Activated T-helper 1 cell treated with anti-CD3 and anti-CD28 coated beads, Interleukin-12 subunit alpha, Interleukin-12 subunit beta, Interleukin-2, Interleukin-4 antibody, amounts not matched to agents 30 ng/mL and 10 ng/mL and 1 ng/mL, durations not matched to agents 14 hours and 24 hours and 36 hours (primary cell): ENCODE data around the gene LATS2. TPM values are rescaled to one million over a fixed set of nuclear protein-coding genes. Genes with fewer than 3 reads are reported as not detected.

ENCODE experiments used
- DNase-seq: peaks from one replicate; pipeline ENCODE4 v3.0.0; 2021; ENCODE audit warnings: low spot score
- H3K27ac Mint-ChIP-seq: one replicate; pipeline ENCODE4 v1.8.0; 2021; ENCODE audit warnings: mild to moderate bottlenecking, mixed read lengths
- H3K27me3 Mint-ChIP-seq: one replicate; pipeline ENCODE4 v1.8.0; 2022; ENCODE audit warnings: mild to moderate bottlenecking, moderate library complexity, mixed read lengths; ENCODE audit not compliant: insufficient read depth
- H3K36me3 Mint-ChIP-seq: one replicate; pipeline ENCODE4 v1.8.0; 2021; ENCODE audit warnings: low read depth, mixed read lengths
- H3K4me1 Mint-ChIP-seq: one replicate; pipeline ENCODE4 v1.8.0; 2021; ENCODE audit warnings: low read depth, mixed read lengths
- H3K4me3 Mint-ChIP-seq: one replicate; pipeline ENCODE4 v1.8.0; 2021; ENCODE audit warnings: mild to moderate bottlenecking, moderate library complexity, mixed read lengths
- H3K9me3 Mint-ChIP-seq: one replicate; pipeline ENCODE4 v1.8.0; 2021; ENCODE audit warnings: mixed read lengths
- intact Hi-C: fragments of 100-400 bp; cut with micrococcal nuclease; formaldehyde crosslinking; loops from one replicate; pipeline ENCODE4 v1.15.1; 2024
- total RNA-seq: library from RNA; stranded (reverse); gene quantifications from 2 replicates; pipeline ENCODE4 v1.2.3, GENCODE V29; 2022

The LATS2 gene
- total RNA-seq, 1 donor from 2014 or later: 2.5 TPM

DNA sequence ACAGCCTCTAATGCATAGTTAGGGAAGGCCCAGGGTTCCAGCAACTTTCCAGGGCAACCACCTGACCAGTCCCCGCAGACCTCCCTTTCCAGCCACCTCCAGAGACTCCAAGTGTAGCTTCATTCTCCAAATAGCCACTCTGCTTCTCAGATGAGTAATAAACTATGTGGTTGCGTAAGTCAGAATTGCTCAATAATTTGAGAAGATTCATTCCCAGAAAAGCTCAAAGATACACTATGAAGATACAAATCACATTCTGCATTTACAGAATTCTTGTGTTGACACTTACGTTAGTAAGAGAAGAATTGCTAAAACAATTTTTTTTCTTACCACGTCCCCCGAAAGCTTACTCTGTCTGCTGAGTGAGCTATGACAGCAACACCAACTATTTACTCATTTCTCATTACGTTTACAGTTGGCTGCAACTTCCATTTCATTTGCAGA is 8.2 kb upstream of the LATS2 start:
- intact Hi-C loops: loop anchor here (10.0 kb wide), 1 partner anchor 125 kb away; no protein-coding TSS in a partner anchor
- no peaks in the 10 kb centered on the region for H3K9me3 Mint-ChIP-seq

DNA sequence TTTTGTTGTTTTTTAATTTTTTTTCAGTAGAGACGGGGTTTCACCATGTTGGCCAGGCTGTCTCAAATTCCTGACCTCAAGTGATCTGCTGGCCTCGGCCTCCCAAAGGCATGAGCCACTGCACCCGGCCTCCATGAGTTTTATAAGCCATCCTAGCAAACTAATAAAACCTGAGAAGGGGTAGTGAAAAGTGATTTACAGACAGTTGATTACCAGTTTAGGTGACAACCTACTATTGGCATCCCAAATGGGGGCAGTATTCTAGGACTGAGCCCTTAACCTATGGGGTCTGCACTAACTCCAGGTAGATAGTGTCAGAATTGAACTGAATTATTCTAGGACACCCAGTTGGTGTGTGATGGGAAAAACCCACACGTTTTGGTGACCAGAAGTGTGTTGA is 6.5 kb upstream of the LATS2 start:
- Mint-ChIP-seq H3K9me3 (no peaks in the 10 kb centered on the region), H3K4me1 (no peaks in the 10 kb centered on the region), H3K36me3 (no peaks in the 10 kb centered on the region), H3K27me3 (peaks cover 13% of the 10 kb centered on the region), H3K4me3 (no peak overlapping the region), H3K27ac (no peak overlapping the region)
- DNase-seq: no peak
- intact Hi-C loops: no loop called here

More for the DNA sequence above, 8.2 kb upstream of the LATS2 start:
- Mint-ChIP-seq H3K27me3 (peaks cover 3% of the 10 kb centered on the region), H3K36me3 (no peaks in the 10 kb centered on the region), H3K4me1 (peaks cover 6% of the 10 kb centered on the region), H3K4me3 (no peak overlapping the region), H3K27ac (no peak overlapping the region)
- no peak for DNase-seq

DNA sequence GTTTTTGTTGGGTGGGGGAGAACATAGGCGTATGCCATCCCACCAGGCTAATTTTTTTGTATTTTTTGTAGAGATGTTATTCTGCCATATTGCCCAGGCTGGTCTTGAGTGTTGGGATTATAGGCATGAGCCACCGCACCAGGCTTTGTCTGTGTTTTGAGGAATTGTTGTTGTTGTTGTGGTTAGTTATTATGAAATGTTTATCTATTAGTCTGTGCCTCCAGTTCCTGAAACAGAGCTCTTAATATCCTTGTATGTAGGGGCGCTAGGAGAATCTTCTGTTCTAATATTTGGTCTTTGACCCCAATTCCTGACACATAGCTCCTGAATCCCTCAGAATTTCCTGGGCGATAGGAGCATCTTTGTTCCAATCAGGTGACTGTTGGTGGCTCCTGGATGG is 5.6 kb upstream of the LATS2 start:
- no peaks in the 10 kb centered on the region for H3K9me3 Mint-ChIP-seq
- intact Hi-C loops: no loop called here
- no peaks in the 10 kb centered on the region for H3K4me1 Mint-ChIP-seq
- no peak for DNase-seq
- H3K27me3 Mint-ChIP-seq: peaks cover 21% of the 10 kb centered on the region
- H3K27ac Mint-ChIP-seq: no peak overlapping the region
- no peak overlapping the region for H3K4me3 Mint-ChIP-seq
- no peaks in the 10 kb centered on the region for H3K36me3 Mint-ChIP-seq

DNA sequence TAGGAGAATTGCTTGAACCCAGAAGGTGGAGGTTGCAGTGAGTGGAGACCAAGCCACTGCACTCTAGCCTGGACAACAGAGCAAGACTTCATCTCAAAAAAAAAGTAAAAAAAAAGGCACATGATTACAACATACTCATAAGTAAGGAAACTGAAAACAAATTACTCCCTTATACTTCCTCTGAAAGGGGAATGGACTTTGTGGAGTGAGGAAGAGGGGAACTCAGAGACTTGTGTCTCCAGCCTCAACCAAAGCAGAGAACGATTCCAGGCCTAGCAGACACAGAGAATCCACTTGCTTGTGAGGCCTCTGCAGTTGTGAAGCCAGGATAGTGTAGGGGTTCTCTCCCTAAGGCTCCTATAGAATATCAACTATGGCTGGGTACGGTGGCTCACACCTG is 4.3 kb upstream of the LATS2 start:
- Mint-ChIP-seq H3K9me3 (no peaks in the 10 kb centered on the region), H3K4me1 (no peaks in the 10 kb centered on the region), H3K27me3 (peaks cover 25% of the 10 kb centered on the region), H3K4me3 (no peak overlapping the region), H3K27ac (no peak overlapping the region), H3K36me3 (no peaks in the 10 kb centered on the region)
- intact Hi-C loops: no loop called here
- DNase-seq: no peak

DNA sequence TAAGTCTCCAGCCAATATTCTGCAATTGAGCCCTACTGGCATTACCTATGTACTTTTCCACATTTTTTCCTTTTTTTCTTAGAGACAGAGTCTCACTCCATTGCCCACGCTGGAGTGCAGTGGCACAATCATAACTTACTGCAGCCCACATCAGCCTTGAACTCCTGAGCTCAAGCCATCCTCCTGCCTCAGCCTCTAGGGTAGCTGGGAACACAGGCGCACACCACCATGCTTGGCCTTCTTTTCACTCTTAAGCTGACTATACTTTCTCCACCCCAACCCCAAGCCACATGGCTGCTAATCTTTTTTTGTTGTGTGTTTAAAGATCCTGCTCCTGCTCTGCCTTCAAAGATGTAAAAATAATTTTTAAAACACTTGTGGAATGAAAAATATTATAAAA is 1.6 kb upstream of the LATS2 start:
- H3K9me3 Mint-ChIP-seq: no peaks in the 10 kb centered on the region
- no peak overlapping the region for H3K4me3 Mint-ChIP-seq
- no peak overlapping the region for H3K27ac Mint-ChIP-seq
- H3K4me1 Mint-ChIP-seq: no peaks in the 10 kb centered on the region
- no peak for DNase-seq
- intact Hi-C loops: no loop called here
- no peaks in the 10 kb centered on the region for H3K36me3 Mint-ChIP-seq
- peaks cover 44% of the 10 kb centered on the region for H3K27me3 Mint-ChIP-seq

DNA sequence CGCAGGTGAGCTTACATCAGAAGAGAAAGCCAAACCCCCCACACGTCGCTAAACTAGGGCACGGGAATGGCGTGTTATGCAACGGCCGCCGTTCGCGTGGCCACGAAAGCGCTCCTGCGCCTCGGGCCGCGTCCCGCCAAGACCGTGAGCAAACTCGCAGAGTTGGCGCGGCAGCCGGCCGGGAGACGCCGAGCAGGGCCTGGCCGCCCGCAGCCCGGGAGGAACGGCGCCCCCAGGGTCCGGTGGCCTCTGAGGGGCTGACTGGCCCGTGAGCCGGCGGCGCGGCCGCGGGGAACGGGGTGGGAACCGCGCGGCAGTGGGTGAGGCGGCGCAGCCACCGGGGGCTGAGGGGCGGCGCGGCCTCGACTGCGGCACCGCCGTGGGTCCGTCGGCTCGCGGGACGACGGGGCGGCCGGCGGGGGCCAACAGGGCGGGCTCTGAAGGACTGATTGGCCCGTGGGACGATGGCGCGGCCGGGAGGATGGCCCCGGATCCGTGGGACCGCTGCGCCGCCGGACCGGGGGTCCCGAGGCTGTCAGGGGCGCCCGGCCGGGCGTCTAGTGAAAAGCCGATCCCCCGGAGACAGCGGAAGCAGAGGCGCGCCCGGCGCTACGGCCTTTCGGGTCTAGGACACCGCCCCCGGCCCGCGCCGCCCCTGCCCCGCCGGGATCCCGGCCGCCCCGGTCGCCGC is 903 bp downstream of the LATS2 start:
- Mint-ChIP-seq H3K4me1 (no peaks in the 10 kb centered on the region), H3K36me3 (no peaks in the 10 kb centered on the region), H3K9me3 (no peaks in the 10 kb centered on the region), H3K4me3 (peak overlapping the region; percentile 69), H3K27ac (no peak overlapping the region), H3K27me3 (peaks cover 56% of the 10 kb centered on the region)
- no peak for DNase-seq
- intact Hi-C loops: loop anchor here (1.0 kb wide), 1 partner anchor 43 kb away; no protein-coding TSS in a partner anchor

DNA sequence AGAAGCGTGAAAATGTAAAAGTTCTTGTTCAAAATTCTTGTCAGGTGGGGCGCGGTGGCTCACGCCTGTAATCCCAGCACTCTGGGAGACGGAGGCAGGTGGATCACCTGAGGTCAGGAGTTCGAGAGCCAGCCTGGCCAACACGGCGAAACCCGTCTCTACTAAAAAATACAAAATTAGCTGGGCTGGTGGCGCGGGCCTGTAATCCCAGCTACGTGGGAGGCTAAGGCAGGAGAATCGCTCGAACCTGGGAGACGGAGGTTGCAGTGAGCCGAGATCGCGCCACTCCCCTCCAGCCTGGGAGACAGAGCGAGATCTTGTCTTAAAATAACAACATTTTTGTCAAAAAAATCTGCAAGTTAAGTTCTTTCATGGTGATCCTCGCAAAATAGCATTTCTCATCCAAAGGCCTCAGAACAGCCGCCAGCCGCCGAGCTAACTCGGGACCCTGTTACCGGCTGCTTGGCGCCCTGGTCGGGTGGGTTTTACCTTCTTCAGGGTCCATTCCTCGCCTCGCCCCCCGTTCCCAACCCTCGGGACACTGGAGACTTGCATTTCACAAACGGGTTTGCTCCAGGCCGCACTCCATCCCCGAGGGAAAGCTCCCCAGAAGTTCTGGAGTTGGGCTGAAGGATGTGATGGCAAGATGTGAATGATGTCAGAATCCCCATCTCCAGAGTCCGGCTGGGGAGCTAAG is 1.6 kb downstream of the LATS2 start:
- Mint-ChIP-seq H3K27ac (no peak overlapping the region), H3K4me3 (peak overlapping the region; percentile 69), H3K27me3 (peaks cover 56% of the 10 kb centered on the region), H3K36me3 (no peaks in the 10 kb centered on the region), H3K9me3 (no peaks in the 10 kb centered on the region), H3K4me1 (no peaks in the 10 kb centered on the region)
- intact Hi-C loops: no loop called here
- no peak for DNase-seq

DNA sequence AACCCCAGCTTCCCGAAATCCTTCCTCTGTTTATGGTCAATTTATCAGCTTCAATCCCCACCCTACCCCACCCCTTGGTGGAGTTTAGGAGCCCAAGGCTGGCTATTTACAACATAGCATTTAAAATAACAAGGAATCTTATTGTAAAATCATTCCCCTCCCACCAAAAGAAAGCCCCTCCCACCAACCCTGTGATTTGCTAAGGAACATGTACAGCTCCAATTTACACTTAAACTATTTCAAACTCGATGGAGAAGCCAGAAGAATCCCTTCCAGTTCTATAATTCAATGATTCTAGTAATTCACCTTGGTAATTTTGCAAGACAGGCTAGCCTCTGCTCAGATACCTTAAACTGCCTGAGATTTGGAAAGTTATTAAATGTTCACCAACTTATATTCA is 3.0 kb downstream of the LATS2 start:
- peaks cover 2% of the 10 kb centered on the region for H3K4me1 Mint-ChIP-seq
- intact Hi-C loops: no loop called here
- H3K4me3 Mint-ChIP-seq: no peak overlapping the region
- DNase-seq: no peak
- H3K27ac Mint-ChIP-seq: no peak overlapping the region
- no peaks in the 10 kb centered on the region for H3K9me3 Mint-ChIP-seq
- peaks cover 51% of the 10 kb centered on the region for H3K27me3 Mint-ChIP-seq
- no peaks in the 10 kb centered on the region for H3K36me3 Mint-ChIP-seq

DNA sequence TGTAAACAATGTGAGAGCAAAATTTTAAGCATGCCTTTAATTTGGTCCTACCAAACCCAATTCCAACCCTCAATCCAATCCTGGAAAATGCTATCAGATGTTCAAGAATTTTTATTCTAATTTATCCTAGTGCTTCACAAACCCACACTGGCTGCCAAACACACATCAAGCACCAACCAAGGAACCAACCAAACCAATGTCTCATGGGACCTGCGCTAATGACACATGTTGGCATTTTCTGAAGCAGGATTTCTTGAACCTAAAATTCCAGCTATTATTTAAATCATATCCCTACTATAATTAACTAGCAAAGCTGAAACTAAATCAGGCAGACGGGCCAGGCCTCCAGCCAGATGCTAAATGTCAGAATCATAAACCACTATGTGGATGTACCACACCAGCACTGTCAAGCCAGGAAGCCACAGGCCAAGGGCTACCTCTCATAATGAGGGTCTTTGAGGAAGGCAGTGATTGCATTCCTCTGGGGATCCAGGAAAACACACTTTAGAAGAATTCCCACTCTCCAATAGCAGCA is 5.8 kb downstream of the LATS2 start:
- H3K4me1 Mint-ChIP-seq: peaks cover 7% of the 10 kb centered on the region
- intact Hi-C loops: no loop called here
- no peak for DNase-seq
- H3K36me3 Mint-ChIP-seq: no peaks in the 10 kb centered on the region
- no peak overlapping the region for H3K4me3 Mint-ChIP-seq
- no peaks in the 10 kb centered on the region for H3K9me3 Mint-ChIP-seq
- no peak overlapping the region for H3K27ac Mint-ChIP-seq
- H3K27me3 Mint-ChIP-seq: peaks cover 34% of the 10 kb centered on the region

DNA sequence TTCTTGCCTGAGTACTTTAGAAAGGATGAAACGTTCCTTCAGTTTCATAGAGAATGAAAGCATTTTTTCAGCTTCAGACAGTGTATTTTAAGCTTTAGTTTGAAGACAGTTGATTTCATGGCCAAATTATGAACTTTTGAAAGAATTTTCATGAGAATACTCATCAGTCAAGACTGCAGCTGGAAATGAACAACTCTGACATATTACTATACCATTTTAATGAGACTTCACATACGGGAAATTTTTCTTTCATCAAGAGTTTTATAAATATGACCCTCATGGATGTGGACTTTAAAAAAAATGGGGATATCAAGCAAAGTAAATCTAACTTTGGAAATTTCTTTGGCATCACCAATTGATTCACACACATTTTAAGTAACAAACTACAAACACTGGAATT is 6.4 kb downstream of the LATS2 start:
- no peak overlapping the region for H3K4me3 Mint-ChIP-seq
- intact Hi-C loops: no loop called here
- peaks cover 32% of the 10 kb centered on the region for H3K27me3 Mint-ChIP-seq
- DNase-seq: no peak
- H3K9me3 Mint-ChIP-seq: no peaks in the 10 kb centered on the region
- no peak overlapping the region for H3K27ac Mint-ChIP-seq
- no peaks in the 10 kb centered on the region for H3K36me3 Mint-ChIP-seq
- peaks cover 7% of the 10 kb centered on the region for H3K4me1 Mint-ChIP-seq

DNA sequence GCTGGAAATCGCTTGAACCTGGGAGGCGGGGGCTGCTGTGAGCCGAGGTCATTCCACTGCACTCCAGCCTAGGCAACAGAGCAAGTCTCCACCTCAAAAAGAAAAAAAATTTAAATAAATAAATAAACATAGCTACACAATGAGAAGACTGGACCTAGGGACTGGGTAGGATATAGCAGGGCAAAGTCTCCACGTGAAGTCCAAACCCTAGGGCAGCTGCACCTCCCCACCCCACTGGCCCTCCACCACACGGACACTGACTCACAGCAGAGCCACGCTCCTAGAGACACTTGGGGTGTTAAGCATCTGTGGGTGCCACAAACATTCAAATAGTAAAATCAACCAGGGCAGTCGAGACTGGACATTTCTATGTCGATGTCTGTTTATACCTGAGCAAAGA is 7.1 kb downstream of the LATS2 start:
- H3K9me3 Mint-ChIP-seq: no peaks in the 10 kb centered on the region
- H3K27ac Mint-ChIP-seq: no peak overlapping the region
- no peaks in the 10 kb centered on the region for H3K36me3 Mint-ChIP-seq
- no peak for DNase-seq
- no peak overlapping the region for H3K4me3 Mint-ChIP-seq
- intact Hi-C loops: no loop called here
- peaks cover 7% of the 10 kb centered on the region for H3K4me1 Mint-ChIP-seq
- H3K27me3 Mint-ChIP-seq: peaks cover 26% of the 10 kb centered on the region

DNA sequence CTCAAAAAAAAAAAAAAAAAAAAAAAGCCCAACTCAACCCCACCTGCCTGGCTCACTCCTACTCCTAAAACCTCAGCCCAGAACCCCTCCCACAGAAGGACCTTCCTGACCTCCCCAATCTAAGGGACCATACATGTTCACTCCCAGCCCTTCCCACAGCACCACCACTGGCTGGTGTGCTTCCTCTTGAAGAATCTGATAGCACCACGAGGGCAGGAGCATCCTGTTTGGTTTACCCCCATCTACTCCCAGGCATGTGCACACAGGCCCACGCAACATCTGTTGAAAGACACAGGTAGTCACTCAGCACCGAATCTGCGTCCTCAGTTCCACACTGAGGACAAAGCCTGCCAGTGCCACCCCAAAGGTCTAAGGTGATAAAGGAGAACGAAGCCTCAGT is 8.2 kb downstream of the LATS2 start:
- intact Hi-C loops: no loop called here
- no peak overlapping the region for H3K4me3 Mint-ChIP-seq
- no peaks in the 10 kb centered on the region for H3K9me3 Mint-ChIP-seq
- no peaks in the 10 kb centered on the region for H3K36me3 Mint-ChIP-seq
- peaks cover 7% of the 10 kb centered on the region for H3K4me1 Mint-ChIP-seq
- DNase-seq: no peak
- no peak overlapping the region for H3K27ac Mint-ChIP-seq
- peaks cover 17% of the 10 kb centered on the region for H3K27me3 Mint-ChIP-seq

DNA sequence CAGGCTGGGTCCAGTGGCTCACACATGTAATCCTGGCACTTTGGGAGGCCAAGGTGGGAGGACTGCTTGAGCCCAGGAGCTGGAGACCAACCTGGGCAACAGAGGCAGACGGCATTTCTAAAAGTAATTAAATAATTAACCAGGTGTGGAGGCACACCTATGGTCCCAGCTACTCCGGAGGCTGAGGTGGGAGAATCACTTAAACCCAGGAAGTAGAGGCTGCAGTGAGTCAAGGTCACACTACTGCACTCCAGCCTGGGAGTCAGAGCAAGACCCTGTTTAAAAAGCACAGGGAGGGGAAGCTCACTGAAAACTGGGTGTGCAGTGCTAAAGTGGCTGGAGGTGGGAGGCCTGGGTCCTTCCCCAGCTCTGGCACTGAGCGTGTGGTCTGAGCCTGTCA is 9.7 kb downstream of the LATS2 start:
- Mint-ChIP-seq H3K9me3 (no peaks in the 10 kb centered on the region), H3K36me3 (no peaks in the 10 kb centered on the region), H3K27me3 (peaks cover 5% of the 10 kb centered on the region), H3K27ac (no peak overlapping the region), H3K4me1 (peaks cover 7% of the 10 kb centered on the region), H3K4me3 (no peak overlapping the region)
- no peak for DNase-seq
- intact Hi-C loops: no loop called here
